Measurements from ENCODE around the gene CIAO2A.

CIAO2A gene

DNA sequence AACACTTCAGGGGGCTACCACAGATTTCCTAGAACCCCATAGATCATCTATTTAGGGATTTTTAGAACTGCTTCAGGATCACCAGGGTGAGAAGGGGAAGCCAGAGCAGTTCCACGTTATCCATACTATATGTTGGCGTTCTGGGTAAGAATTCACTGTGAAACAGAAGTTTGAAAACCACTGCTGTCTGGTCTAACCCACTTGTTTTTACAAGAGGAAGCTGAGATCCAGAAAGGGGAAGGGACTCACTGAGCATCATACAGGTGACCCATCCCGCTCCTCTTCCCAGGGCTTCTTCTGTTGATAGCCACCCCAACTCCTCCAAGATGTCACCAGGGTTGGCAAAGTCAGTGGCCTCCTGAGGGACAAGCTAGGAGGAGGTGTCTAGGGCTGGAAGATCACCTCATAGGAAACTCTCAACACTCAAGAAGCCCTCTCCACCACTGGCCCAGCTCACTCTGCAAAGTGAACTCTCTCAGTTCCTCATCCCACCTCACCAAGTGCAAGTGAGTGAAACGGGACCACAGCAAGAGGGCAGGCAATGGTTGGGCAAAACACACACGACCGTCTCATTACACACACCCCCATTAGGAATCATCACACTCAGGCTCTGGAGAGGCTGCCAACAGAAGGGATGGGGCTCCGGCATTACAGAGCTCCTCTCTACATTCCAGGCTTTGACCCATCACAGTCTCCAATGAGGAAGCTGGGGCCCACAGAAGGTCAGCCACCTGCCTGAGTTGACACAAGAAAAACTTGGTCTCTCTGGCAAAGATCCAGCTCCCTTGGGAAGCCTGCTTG lies 49.1 kb downstream of the CIAO2A start:
- no peak for DNase-seq (ENCODE audit: low read depth)

DNA sequence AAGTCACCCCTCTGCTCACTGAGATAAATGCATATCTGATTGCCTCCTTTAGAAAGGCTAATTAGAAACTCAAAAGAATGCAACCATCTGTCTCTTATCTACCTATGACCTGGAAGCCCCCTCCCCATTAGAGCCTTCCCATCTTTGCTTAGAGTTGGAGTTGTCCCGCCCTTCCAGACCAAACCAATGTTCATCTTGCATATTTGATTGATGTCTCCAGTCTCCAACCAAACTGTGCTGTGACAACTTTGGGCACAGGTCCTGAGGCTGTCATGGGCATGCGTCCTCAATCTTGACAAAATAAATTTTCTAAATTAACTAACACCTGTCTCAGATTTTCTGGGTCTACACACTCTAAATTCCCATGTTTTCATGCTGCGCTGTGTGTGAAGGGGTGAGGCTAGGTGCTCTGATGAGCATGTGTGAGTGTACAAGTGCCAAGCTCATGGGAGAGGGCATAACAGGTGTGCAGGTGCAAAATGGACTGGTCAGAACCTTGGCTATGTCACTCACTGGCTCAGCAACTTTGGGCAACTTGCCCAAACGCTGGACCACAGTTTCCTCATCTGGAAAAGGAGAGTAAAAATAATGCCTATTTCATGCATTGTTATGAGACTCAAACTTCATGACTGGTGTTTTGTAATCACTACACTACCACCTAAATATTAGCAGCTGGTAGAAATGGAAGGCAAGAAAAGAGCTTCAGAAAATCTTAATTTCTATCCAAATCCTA lies 54.6 kb downstream of the CIAO2A start:
- no peak for DNase-seq (ENCODE audit: low read depth)

DNA sequence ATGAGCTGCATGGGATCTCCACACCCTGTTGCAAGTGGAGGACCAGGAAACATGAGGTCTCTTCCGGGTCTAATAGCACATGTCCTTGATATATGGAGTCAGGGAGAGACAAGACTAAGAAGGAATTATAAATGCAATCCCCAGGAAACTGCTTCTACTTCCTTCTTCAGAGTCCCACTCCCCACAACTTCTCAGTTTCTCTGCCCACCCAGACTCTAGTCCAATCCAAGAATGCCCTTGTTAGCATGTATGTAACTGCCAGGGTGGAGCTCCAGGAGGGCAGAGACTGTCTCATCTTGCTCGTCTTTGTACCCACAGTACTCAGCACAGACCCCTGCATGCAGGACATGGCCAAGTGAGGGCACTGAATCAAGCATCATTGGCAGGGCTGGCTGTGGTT lies 55.7 kb downstream of the CIAO2A start:
- no peak for DNase-seq (ENCODE audit: low read depth)

DNA sequence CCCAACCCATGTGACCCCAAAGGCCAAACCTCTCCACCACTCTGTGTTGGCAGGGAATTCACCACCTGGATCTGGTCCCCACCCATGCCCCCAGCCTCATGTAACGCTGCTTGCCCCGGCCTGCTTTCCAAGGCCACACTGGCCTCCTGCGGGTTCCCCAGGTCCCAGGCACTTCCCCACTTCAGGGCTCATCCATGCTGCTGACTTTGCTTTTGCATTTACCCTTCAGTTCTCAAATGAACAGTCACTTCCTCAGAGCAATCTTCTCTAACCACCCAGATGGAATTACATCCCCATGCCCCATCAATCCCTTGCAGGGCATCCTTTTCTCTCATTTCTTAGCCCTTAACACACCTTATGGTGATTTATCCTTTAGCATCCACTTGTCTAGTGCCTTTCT lies 56.5 kb downstream of the CIAO2A start:
- no peak for DNase-seq (ENCODE audit: low read depth)

DNA sequence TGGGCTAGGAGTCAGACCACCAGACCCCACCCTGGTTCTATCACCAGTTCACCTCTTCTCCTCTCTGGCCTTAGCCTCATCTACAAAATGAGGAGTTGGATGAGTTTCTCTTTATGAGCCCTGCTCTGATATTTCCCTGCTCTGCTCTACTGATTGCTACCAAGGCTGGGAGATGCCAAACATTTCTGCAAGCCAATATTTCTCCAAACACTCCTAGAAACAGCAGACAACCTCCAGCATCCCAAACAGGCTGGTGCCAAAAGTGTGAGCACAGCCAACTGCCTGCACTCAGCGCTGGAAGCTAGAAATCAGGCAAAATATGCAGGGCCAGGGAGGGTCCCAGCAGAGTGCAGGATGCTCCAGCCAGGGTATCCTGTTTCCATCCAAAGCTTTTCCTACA lies 58.1 kb downstream of the CIAO2A start:
- DNase-seq (ENCODE audit: low read depth) = no peak

DNA sequence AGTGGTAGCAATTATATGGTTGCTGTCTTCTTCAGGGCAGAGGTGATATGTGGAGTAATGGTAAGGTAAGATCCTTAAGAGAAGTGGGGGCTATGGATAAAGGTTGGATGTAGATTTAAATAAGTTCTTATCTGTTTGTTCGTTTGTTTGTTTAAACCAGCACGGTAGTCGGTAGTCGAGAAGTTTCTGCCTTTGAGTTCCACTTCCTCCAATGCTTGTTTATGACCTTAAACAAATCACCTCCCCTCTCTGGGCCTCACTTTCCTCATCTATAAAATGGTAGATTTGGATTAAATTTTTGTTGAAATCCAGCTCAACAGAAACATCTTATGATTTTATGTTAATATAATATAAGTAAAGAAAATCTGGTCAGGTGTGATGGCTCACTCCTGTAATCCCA lies 59.1 kb downstream of the CIAO2A start:
- DNase-seq (ENCODE audit: low read depth) = no peak

DNA sequence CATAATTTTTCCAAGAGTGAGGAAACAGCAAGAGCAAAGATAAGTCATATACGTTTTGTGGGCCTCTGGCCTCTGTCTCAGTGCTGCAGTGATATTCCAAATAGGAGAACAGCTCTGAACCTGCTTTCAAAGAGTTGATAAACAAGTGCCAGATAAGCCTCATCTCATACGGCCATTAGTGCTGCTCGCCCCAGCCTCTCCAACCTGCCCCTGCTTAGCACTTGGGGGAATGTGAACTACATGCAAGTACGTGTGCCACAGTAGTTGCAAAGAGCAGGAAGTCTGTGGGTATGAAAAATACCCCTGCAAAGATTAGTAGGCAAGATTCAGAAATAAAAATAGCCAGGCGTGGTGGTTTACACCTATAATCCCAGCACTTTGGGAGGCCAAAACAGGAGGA lies 61.3 kb downstream of the CIAO2A start:
- no peak for DNase-seq (ENCODE audit: low read depth)

GRCh38 chr15:64030123-64030522 lies 63.5 kb downstream of the CIAO2A start:
- no peak for DNase-seq (ENCODE audit: low read depth)

- DNase-seq (ENCODE audit: low read depth) = no peak
Observed at GRCh38 chr15:64029633-64030032, 64.0 kb downstream of the CIAO2A start.

GRCh38 chr15:64029110-64029509 lies 64.5 kb downstream of the CIAO2A start:
- DNase-seq (ENCODE audit: low read depth) = no peak

- no peak for DNase-seq (ENCODE audit: low read depth)
Observed at GRCh38 chr15:64026591-64026990, 67.0 kb downstream of the CIAO2A start.

DNA sequence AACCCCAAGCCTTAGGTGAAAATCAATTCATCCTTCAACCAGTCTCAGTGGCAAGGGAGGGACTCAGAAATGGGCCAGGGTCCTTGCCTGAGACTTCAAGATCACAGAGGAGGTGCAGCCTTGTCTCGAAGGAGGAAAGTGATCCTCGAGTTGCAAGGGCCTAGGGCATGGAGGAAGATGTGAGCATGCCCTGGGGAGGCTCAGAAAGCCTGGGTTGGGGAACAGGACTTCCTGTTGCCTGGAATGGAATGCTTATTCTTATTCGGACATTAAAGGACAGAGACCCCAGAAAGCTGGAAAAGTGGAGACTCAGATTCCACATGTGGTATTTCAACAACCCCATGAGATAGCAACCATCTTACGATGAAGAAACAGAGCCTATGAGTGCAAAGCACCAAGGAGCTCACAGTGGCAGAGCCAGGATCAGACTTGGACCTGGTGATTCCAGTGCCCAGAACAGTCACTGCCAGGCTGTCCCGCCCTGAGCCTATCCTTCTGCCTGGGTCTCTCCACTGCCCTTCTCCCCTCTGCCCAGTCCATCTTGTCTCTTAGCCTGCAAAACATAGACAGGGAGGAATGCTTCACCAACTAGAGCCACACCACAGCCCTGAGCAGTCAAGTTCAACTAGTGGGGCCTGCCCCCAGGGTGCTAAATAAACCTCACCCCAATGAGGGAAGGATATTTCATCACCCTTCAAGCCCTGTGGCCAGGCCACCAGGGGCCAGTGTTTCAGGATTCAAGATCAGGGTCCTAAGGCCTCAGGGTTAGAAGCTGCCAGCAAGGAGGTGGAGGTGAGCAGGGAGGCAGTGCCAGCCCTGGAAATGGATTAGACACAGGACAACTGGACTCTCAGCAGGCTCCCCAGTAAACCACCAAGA lies 69.2 kb downstream of the CIAO2A start:
- no peak for DNase-seq (ENCODE audit: low read depth)

- no peak for DNase-seq (ENCODE audit: low read depth)
Observed at GRCh38 chr15:64023220-64023619, 70.4 kb downstream of the CIAO2A start.

- DNase-seq (ENCODE audit: low read depth) = no peak
Observed at GRCh38 chr15:64022571-64022970, 71.1 kb downstream of the CIAO2A start.
